H9 (cell line): ENCODE data around the gene DHX35. TPM values are rescaled to one million over a fixed set of nuclear protein-coding genes. Genes with fewer than 3 reads are reported as not detected.

Source experiments
- DNase-seq: peaks from one replicate; pipeline ENCODE4 v3.0.0-alpha.2; 2017
- H2AFZ ChIP-seq: one replicate; pipeline ENCODE4 v1.6.1; 2013; ENCODE audit warnings: mild to moderate bottlenecking, low read length, control low read depth, moderate library complexity
- H2AK5ac ChIP-seq: 2 replicates; pipeline ENCODE4 v1.6.1; 2013; ENCODE audit warnings: low read length, control low read depth, mixed read lengths; ENCODE audit not compliant: insufficient read length
- H2BK120ac ChIP-seq: one replicate; pipeline ENCODE4 v1.6.1; 2013; ENCODE audit warnings: low read depth, mild to moderate bottlenecking, low read length, control low read depth, inconsistent platforms; ENCODE audit not compliant: poor library complexity, severe bottlenecking
- H2BK12ac ChIP-seq: 2 replicates; pipeline ENCODE4 v1.6.1; 2013; ENCODE audit warnings: low read length, control low read depth, mixed read lengths, low read depth; ENCODE audit not compliant: insufficient read length
- H2BK15ac ChIP-seq: 2 replicates; pipeline ENCODE4 v1.6.1; 2013; ENCODE audit warnings: low read depth, low read length, control low read depth
- H2BK20ac ChIP-seq: one replicate; pipeline ENCODE4 v1.6.1; 2013; ENCODE audit warnings: low read depth, mild to moderate bottlenecking, low read length, control low read depth, inconsistent platforms; ENCODE audit not compliant: poor library complexity, severe bottlenecking
- H2BK5ac ChIP-seq: 2 replicates; pipeline ENCODE4 v1.6.1; 2013; ENCODE audit warnings: low read length, control low read depth, mixed read lengths; ENCODE audit not compliant: insufficient read length
- H3K14ac ChIP-seq: 2 replicates; pipeline ENCODE4 v1.6.1; 2013; ENCODE audit warnings: low read length, control low read depth; ENCODE audit not compliant: insufficient read depth
- H3K18ac ChIP-seq: 2 replicates; pipeline ENCODE4 v1.6.1; 2013; ENCODE audit warnings: low read depth, mild to moderate bottlenecking, mixed read lengths, low read length, control low read depth; ENCODE audit not compliant: insufficient read length
- H3K23ac ChIP-seq: 2 replicates; pipeline ENCODE4 v1.6.1; 2013; ENCODE audit warnings: low read length, control low read depth, mixed read lengths, low read depth; ENCODE audit not compliant: insufficient read length
- H3K23me2 ChIP-seq: 2 replicates; pipeline ENCODE4 v1.6.1; 2013; ENCODE audit warnings: low read depth, mild to moderate bottlenecking, mixed read lengths, low read length, control low read depth; ENCODE audit not compliant: insufficient read length, poor library complexity, severe bottlenecking
- H3K27ac ChIP-seq: 2 replicates; pipeline ENCODE4 v1.5.1; 2013; ENCODE audit warnings: low read length, control low read depth, mixed read lengths, low read depth; ENCODE audit not compliant: insufficient read length
- H3K27me3 ChIP-seq: 2 replicates; pipeline ENCODE4 v1.6.1; 2013; ENCODE audit warnings: low read length, control low read depth, inconsistent platforms; ENCODE audit not compliant: insufficient read depth
- H3K4ac ChIP-seq: 2 replicates; pipeline ENCODE4 v1.6.1; 2013; ENCODE audit warnings: low read depth, mild to moderate bottlenecking, control low read depth, inconsistent platforms, low read length, moderate library complexity
- H3K4me1 ChIP-seq: 2 replicates; pipeline ENCODE4 v1.6.1; 2013; ENCODE audit warnings: low read length, control low read depth, inconsistent platforms; ENCODE audit not compliant: insufficient read depth
- H3K4me2 ChIP-seq: 2 replicates; pipeline ENCODE4 v1.6.1; 2013; ENCODE audit warnings: low read length, control low read depth, mixed read lengths; ENCODE audit not compliant: insufficient read length, insufficient read depth
- H3K56ac ChIP-seq: 2 replicates; pipeline ENCODE4 v1.6.1; 2013; ENCODE audit warnings: low read depth, mild to moderate bottlenecking, mixed read lengths, low read length, control low read depth; ENCODE audit not compliant: insufficient read length
- H3K79me1 ChIP-seq: 2 replicates; pipeline ENCODE4 v1.6.1; 2013; ENCODE audit warnings: low read depth, mild to moderate bottlenecking, moderate library complexity, low read length, control low read depth, inconsistent platforms; ENCODE audit not compliant: insufficient read depth, poor library complexity, severe bottlenecking
- H3K79me2 ChIP-seq: 2 replicates; pipeline ENCODE4 v1.6.1; 2013; ENCODE audit warnings: low read length, control low read depth, inconsistent platforms; ENCODE audit not compliant: insufficient read depth
- H3K9ac ChIP-seq: 2 replicates; pipeline ENCODE4 v1.6.1; 2013; ENCODE audit warnings: low read length, control low read depth, mixed read lengths; ENCODE audit not compliant: insufficient read length; ENCODE audit errors: extremely low read depth
- H3K9me3 ChIP-seq: one replicate; pipeline ENCODE4 v1.6.1; 2013; ENCODE audit warnings: low read depth, low read length, inconsistent platforms; ENCODE audit not compliant: control insufficient read depth
- H3T11ph ChIP-seq: one replicate; pipeline ENCODE4 v1.6.1; 2013; ENCODE audit warnings: mild to moderate bottlenecking, low read length, control low read depth, inconsistent platforms
- H4K20me1 ChIP-seq: one replicate; pipeline ENCODE4 v1.6.1; 2013; ENCODE audit not compliant: control insufficient read depth, insufficient read length, insufficient read depth
- H4K5ac ChIP-seq: 2 replicates; pipeline ENCODE4 v1.6.1; 2013; ENCODE audit warnings: low read depth, mild to moderate bottlenecking, mixed read lengths, low read length, control low read depth; ENCODE audit not compliant: insufficient read length
- H4K8ac ChIP-seq: replicated peaks from 2 replicates; pipeline ENCODE4 v1.6.1; 2013; ENCODE audit warnings: low read length, control low read depth, mixed read lengths, low read depth; ENCODE audit not compliant: insufficient read length
- H4K91ac ChIP-seq: 2 replicates; pipeline ENCODE4 v1.6.1; 2013; ENCODE audit warnings: low read depth, mild to moderate bottlenecking, moderate library complexity, mixed read lengths, low read length, control low read depth; ENCODE audit not compliant: insufficient read length
- H3K27ac Mint-ChIP-seq, 3 experiments: 2 replicates in 2 of 3; 3 replicates in 1 of 3; pipeline ENCODE4 v1.8.0; 2020 to 2021; ENCODE audit warnings: mixed read lengths in 3 of 3, mild to moderate bottlenecking in 1 of 3, moderate library complexity in 1 of 3
- H3K27me3 Mint-ChIP-seq: 2 replicates; pipeline ENCODE4 v1.8.0; 2021; ENCODE audit warnings: low read depth, mild to moderate bottlenecking, moderate library complexity, mixed read lengths
- H3K36me3 Mint-ChIP-seq, 3 experiments: 2 replicates in 2 of 3; 3 replicates in 1 of 3; pipeline ENCODE4 v1.8.0; 2020 to 2021; ENCODE audit warnings: low read depth in 3 of 3, mixed read lengths in 3 of 3; ENCODE audit not compliant: insufficient read depth in 1 of 3
- H3K4me1 Mint-ChIP-seq, 2 experiments: 2 replicates each; pipeline ENCODE4 v1.8.0; 2020; ENCODE audit warnings: mixed read lengths in 2 of 2
- H3K4me3 Mint-ChIP-seq, 2 experiments: 2 replicates in 1 of 2; 3 replicates in 1 of 2; pipeline ENCODE4 v1.8.0; 2020 to 2021; ENCODE audit warnings: mild to moderate bottlenecking in 2 of 2, mixed read lengths in 2 of 2, moderate library complexity in 1 of 2
- H3K9me3 Mint-ChIP-seq, 2 experiments: 2 replicates in 1 of 2; 3 replicates in 1 of 2; pipeline ENCODE4 v1.8.0; 2020; ENCODE audit warnings: mild to moderate bottlenecking in 2 of 2, mixed read lengths in 2 of 2, moderate library complexity in 1 of 2
- WGBS: extraction: QIAGEN DNeasy Blood & Tissue Kit; methylation state at CpG from one replicate; pipeline ENCODE4 v1.1.7; 2013; ENCODE audit warnings: missing lambda C conversion rate, low lambda C conversion rate, mixed read lengths; ENCODE audit not compliant: insufficient read length; ENCODE audit errors: extremely low coverage; 5-methylcytosine and 5-hydroxymethylcytosine counted together
- total RNA-seq: library from RNA; stranded (reverse); gene quantifications from 2 replicates; pipeline ENCODE4 v1.2.1, GENCODE V29; 2021
- TF ChIP-seq, protein P1 (sequence below): fragments of 200-600 bp; sonication (generic); conservative IDR thresholded peaks from 3 replicates; pipeline ENCODE4 v1.8.0; 2021; ENCODE audit warnings: antibody characterized with exemption, mild to moderate bottlenecking

The DHX35 gene
- total RNA-seq, 1 experiment from 2014 or later = 14.4 TPM

DNA sequence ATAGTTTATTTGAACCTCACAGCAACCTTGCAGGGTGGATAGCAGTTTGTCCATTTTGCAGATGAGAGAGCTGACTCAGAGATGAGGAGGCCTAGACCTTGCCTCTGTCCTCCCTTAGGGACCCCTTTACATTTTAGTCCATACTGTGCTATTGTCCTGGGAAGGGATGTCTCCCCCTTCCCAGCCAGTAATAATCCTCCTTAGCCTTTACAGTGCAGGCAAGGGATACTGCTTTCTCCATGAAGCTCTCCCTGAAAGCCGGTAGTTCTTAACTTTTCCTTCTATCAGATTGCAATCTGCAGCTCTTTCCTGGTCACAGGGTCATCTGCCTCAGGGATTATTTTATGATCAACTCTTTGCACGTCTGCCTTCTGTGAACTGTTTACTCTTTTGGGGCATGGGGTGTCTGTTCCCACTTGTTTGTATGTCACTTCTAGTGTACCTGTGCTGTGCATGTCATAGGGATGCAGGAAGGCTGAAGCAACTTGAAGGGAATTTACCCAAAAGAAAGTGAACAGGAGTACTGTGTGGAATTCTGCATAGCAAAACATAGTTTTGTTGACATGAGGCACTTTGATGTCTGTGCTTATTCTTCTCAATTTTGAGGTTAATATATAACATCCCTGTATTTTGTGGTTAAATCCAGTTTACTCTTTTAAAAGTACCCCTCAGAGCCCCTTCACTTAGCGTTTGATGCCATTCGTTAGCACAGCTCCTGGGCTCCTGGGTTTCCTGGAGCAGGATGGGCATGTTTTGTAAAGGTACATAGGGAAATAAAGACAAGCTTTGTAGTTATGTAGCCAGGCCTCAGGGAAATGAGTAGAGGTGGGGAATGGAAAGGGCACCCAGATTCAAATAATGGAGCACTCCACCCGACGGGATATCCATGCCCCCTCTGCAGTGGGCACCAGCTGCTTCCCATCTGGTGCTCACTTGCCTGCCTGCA is 38.1 kb downstream of the DHX35 start:
- H3K14ac ChIP-seq = no peak overlapping the region
- no CpG with 5 or more reads among the region's 6 CpGs for WGBS
- peaks cover 2 to 3% of the 10 kb centered on the region in 2 experiments; a peak in 1 of 4 replicates for H3K4me1 Mint-ChIP-seq

More for the DNA sequence above, 38.1 kb downstream of the DHX35 start:
- no peak overlapping the region for H4K5ac ChIP-seq
- H2AFZ ChIP-seq = no peak overlapping the region
- no peak overlapping the region for H3T11ph ChIP-seq
- H3K23ac ChIP-seq = no peak overlapping the region
- no peaks in the 10 kb centered on the region for H3K4me1 ChIP-seq
- Mint-ChIP-seq H3K27me3 (no peaks in the 10 kb centered on the region), H3K4me3 (no peak overlapping the region), H3K9me3 (no peaks in the 10 kb centered on the region), H3K27ac (peak overlapping the region in 1 of 3 experiments; percentile 29; a peak in 1 of 7 replicates), H3K36me3 (peaks cover 18 to 65% (median 46%) of the 10 kb centered on the region in 3 experiments; a peak in 6 of 7 replicates)
- no peaks in the 10 kb centered on the region for H3K23me2 ChIP-seq
- no peak overlapping the region for H3K18ac ChIP-seq
- H3K9ac ChIP-seq = no peak overlapping the region
- H4K20me1 ChIP-seq = no peaks in the 10 kb centered on the region
- H3K27me3 ChIP-seq = no peaks in the 10 kb centered on the region
- H4K91ac ChIP-seq = no peak overlapping the region
- no peak overlapping the region for H2BK120ac ChIP-seq
- DNase-seq = no peak
- H2BK15ac ChIP-seq = no peak overlapping the region
- H2BK12ac ChIP-seq = no peak overlapping the region
- TF ChIP-seq, protein P1, sequence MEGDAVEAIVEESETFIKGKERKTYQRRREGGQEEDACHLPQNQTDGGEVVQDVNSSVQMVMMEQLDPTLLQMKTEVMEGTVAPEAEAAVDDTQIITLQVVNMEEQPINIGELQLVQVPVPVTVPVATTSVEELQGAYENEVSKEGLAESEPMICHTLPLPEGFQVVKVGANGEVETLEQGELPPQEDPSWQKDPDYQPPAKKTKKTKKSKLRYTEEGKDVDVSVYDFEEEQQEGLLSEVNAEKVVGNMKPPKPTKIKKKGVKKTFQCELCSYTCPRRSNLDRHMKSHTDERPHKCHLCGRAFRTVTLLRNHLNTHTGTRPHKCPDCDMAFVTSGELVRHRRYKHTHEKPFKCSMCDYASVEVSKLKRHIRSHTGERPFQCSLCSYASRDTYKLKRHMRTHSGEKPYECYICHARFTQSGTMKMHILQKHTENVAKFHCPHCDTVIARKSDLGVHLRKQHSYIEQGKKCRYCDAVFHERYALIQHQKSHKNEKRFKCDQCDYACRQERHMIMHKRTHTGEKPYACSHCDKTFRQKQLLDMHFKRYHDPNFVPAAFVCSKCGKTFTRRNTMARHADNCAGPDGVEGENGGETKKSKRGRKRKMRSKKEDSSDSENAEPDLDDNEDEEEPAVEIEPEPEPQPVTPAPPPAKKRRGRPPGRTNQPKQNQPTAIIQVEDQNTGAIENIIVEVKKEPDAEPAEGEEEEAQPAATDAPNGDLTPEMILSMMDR = no peak
- H3K56ac ChIP-seq = no peak overlapping the region
- H3K4me2 ChIP-seq = no peak overlapping the region
- no peak overlapping the region for H2AK5ac ChIP-seq
- H3K9me3 ChIP-seq = no peaks in the 10 kb centered on the region
- H4K8ac ChIP-seq = no peak overlapping the region
- H3K27ac ChIP-seq = no peak overlapping the region
- no peak overlapping the region for H2BK5ac ChIP-seq
- no peak overlapping the region for H2BK20ac ChIP-seq
- no peaks in the 10 kb centered on the region for H3K79me2 ChIP-seq
- no peaks in the 10 kb centered on the region for H3K79me1 ChIP-seq
- H3K4ac ChIP-seq = no peak overlapping the region
